HG02678 (cell line): ENCODE results near the gene TBX10.
A peak's percentile ranks its signal among the peaks of the same experiment; 100 is the strongest.
"Not testable (repeated sequence)": the region's sequence is repeated elsewhere in the genome, so short reads cannot be mapped to it uniquely, and the experiment has no call there.

Experiments used
- ATAC-seq: cut with Tn5 transposase; IDR thresholded peaks from one replicate; pipeline ENCODE4 v1.9.1; 2021; ENCODE audit warnings: mild to moderate bottlenecking, moderate library complexity; ENCODE audit not compliant: unreplicated experiment

The TBX10 gene

GRCh38 chr11:67604815-67605214 lies 34.7 kb downstream of the TBX10 start:
- no peak for ATAC-seq

GRCh38 chr11:67604119-67604518 lies 35.4 kb downstream of the TBX10 start:
- not testable (repeated sequence) for ATAC-seq

GRCh38 chr11:67601098-67601497 lies 38.5 kb downstream of the TBX10 start:
- no peak for ATAC-seq

GRCh38 chr11:67600324-67601029 lies 39.1 kb downstream of the TBX10 start:
- peak; percentile 58 for ATAC-seq

- no peak for ATAC-seq
Observed at GRCh38 chr11:67599149-67599548, 40.4 kb downstream of the TBX10 start.

GRCh38 chr11:67597963-67598362 lies 41.6 kb downstream of the TBX10 start:
- ATAC-seq, result not testable (repeated sequence)

- not testable (repeated sequence) for ATAC-seq
Observed at GRCh38 chr11:67597458-67597857, 42.1 kb downstream of the TBX10 start.

GRCh38 chr11:67596753-67597300 lies 42.7 kb downstream of the TBX10 start:
- no peak for ATAC-seq

GRCh38 chr11:67594480-67594879 lies 45.1 kb downstream of the TBX10 start:
- no peak for ATAC-seq

GRCh38 chr11:67593565-67593905 lies 46.0 kb downstream of the TBX10 start:
- ATAC-seq, result no peak

GRCh38 chr11:67592880-67593564 lies 46.5 kb downstream of the TBX10 start:
- ATAC-seq, result no peak

GRCh38 chr11:67588899-67589415 lies 50.6 kb downstream of the TBX10 start:
- not testable (repeated sequence) for ATAC-seq

GRCh38 chr11:67588136-67588503 lies 51.4 kb downstream of the TBX10 start:
- peak; percentile 21 for ATAC-seq

- no peak for ATAC-seq
Observed at GRCh38 chr11:67586568-67587250, 52.9 kb downstream of the TBX10 start.

GRCh38 chr11:67585911-67586310 lies 53.7 kb downstream of the TBX10 start:
- ATAC-seq, result no peak

- ATAC-seq, result no peak
Observed at GRCh38 chr11:67584881-67585873, 54.4 kb downstream of the TBX10 start.

- peak; percentile 6 for ATAC-seq
Observed at GRCh38 chr11:67584205-67584880, 55.2 kb downstream of the TBX10 start.

- ATAC-seq, result peak; percentile 68
Observed at GRCh38 chr11:67583247-67584204, 56.0 kb downstream of the TBX10 start, which contains the start of gene GSTP1. TSS of gene GSTP1 (plus strand) at chr11:67583812. CDS start at chr11:67583844, 32 bp downstream.
